WTC11 (cell line): Measurements from ENCODE around the gene DLGAP4. TPM values are rescaled to one million over a fixed set of nuclear protein-coding genes. Genes with fewer than 3 reads are reported as not detected.

Experiments
- ATAC-seq: fragments of 200-7000 bp; cut with Tn5 transposase; 2 replicates; pipeline ENCODE4 v1.10.0; 2021; ENCODE audit warnings: mild to moderate bottlenecking, moderate library complexity
- CTCF ChIA-PET: fragments of 300-600 bp; sonication (Branson Sonifier 250); formaldehyde crosslinking; loops from one replicate; lab custom pipeline; 2021; ENCODE audit warnings: antibody characterized with exemption; lab: Charles Lee
- POLR2A ChIA-PET: fragments of 350-600 bp; sonication (Branson Sonifier 250); formaldehyde crosslinking; loops from one replicate; lab custom pipeline; 2021; ENCODE audit warnings: antibody characterized with exemption; lab: Charles Lee
- DNase-seq: peaks from one replicate; pipeline ENCODE4 v3.0.0; 2021; ENCODE audit warnings: low spot score
- H3K27ac Mint-ChIP-seq: 2 replicates; pipeline ENCODE4 v1.8.0; 2021; ENCODE audit warnings: mixed read lengths
- H3K27me3 Mint-ChIP-seq: 2 replicates; pipeline ENCODE4 v1.8.0; 2021; ENCODE audit warnings: low read depth, mild to moderate bottlenecking, moderate library complexity, mixed read lengths
- H3K36me3 Mint-ChIP-seq: 2 replicates; pipeline ENCODE4 v1.8.0; 2021; ENCODE audit warnings: mixed read lengths
- H3K4me1 Mint-ChIP-seq: 2 replicates; pipeline ENCODE4 v1.8.0; 2022; ENCODE audit warnings: mixed read lengths
- H3K4me3 Mint-ChIP-seq: 2 replicates; pipeline ENCODE4 v1.8.0; 2021; ENCODE audit warnings: mild to moderate bottlenecking, moderate library complexity, mixed read lengths
- H3K9me3 Mint-ChIP-seq: 2 replicates; pipeline ENCODE4 v1.8.0; 2021; ENCODE audit warnings: mixed read lengths
- ATF1 ChIP-seq: sonication (generic); formaldehyde crosslinking; IDR thresholded peaks from 2 replicates; pipeline ENCODE4 v1.8.1; 2023; ENCODE audit warnings: mild to moderate bottlenecking, moderate library complexity, missing genetic modification reagents
- CREM ChIP-seq: sonication (generic); formaldehyde crosslinking; IDR thresholded peaks from 2 replicates; pipeline ENCODE4 v1.8.1; 2022; ENCODE audit warnings: mild to moderate bottlenecking, missing genetic modification reagents, moderate library complexity
- ELF4 ChIP-seq: sonication (generic); formaldehyde crosslinking; IDR thresholded peaks from 2 replicates; pipeline ENCODE4 v1.8.1; 2022; ENCODE audit warnings: low read depth, mild to moderate bottlenecking, moderate library complexity, missing genetic modification reagents
- FOXJ3 ChIP-seq: sonication (generic); formaldehyde crosslinking; IDR thresholded peaks from 2 replicates; pipeline ENCODE4 v1.9.0; 2021; ENCODE audit warnings: missing genetic modification reagents, mild to moderate bottlenecking, borderline replicate concordance
- GRHL2 ChIP-seq: fragments of 250-450 bp; sonication (Bioruptor Pico); IDR thresholded peaks from 2 replicates; pipeline ENCODE4 v1.8.0; 2022; ENCODE audit warnings: mild to moderate bottlenecking, moderate library complexity; ENCODE audit not compliant: insufficient replicate concordance, severe bottlenecking
- KAT7 ChIP-seq: sonication (generic); formaldehyde crosslinking; IDR thresholded peaks from 2 replicates; pipeline ENCODE4 v1.8.1; 2023; ENCODE audit warnings: missing genetic modification reagents, mild to moderate bottlenecking, borderline replicate concordance
- MYBL2 ChIP-seq: sonication (generic); formaldehyde crosslinking; IDR thresholded peaks from 2 replicates; pipeline ENCODE4 v1.8.1; 2023; ENCODE audit warnings: mild to moderate bottlenecking, moderate library complexity, missing genetic modification reagents
- OVOL2 ChIP-seq: fragments of 250-450 bp; sonication (Bioruptor Pico); IDR thresholded peaks from 2 replicates; pipeline ENCODE4 v1.9.0; 2021; ENCODE audit warnings: mild to moderate bottlenecking, borderline replicate concordance
- SOX15 ChIP-seq: fragments of 250-450 bp; sonication (Bioruptor Pico); IDR thresholded peaks from 2 replicates; pipeline ENCODE4 v1.9.0; 2021; ENCODE audit warnings: mild to moderate bottlenecking
- SP1 ChIP-seq: sonication (generic); formaldehyde crosslinking; conservative IDR thresholded peaks from 2 replicates; pipeline ENCODE4 v1.8.1; 2022; ENCODE audit warnings: missing genetic modification reagents
- ZNF423 ChIP-seq: fragments of 250-450 bp; sonication (Bioruptor Pico); IDR thresholded peaks from 2 replicates; pipeline ENCODE4 v2.1.2; 2022; ENCODE audit warnings: mild to moderate bottlenecking, moderate library complexity
- total RNA-seq: library from RNA; stranded (reverse); gene quantifications from 3 replicates; pipeline ENCODE4 v1.2.3, GENCODE V29; 2021
- TF ChIP-seq, protein P1 (sequence below): sonication (generic); formaldehyde crosslinking; conservative IDR thresholded peaks from 2 replicates; pipeline ENCODE4 v1.8.1; 2023; ENCODE audit warnings: mild to moderate bottlenecking, low read depth, missing genetic modification reagents, moderate library complexity
- TF ChIP-seq, protein P2 (sequence below): fragments of 250-450 bp; sonication (Bioruptor Pico); IDR thresholded peaks from 2 replicates; pipeline ENCODE4 v1.8.0; 2021; ENCODE audit warnings: mild to moderate bottlenecking
- TF ChIP-seq, protein P3 (sequence below): sonication (generic); formaldehyde crosslinking; IDR thresholded peaks from 2 replicates; pipeline ENCODE4 v1.8.1; 2023; ENCODE audit warnings: mild to moderate bottlenecking, missing genetic modification reagents, moderate library complexity
- TF ChIP-seq, protein P4 (sequence below): sonication (generic); formaldehyde crosslinking; IDR thresholded peaks from 2 replicates; pipeline ENCODE4 v1.8.0; 2022; ENCODE audit warnings: mild to moderate bottlenecking, missing genetic modification reagents
- TF ChIP-seq, protein P5 (sequence below): fragments of 250-450 bp; sonication (Bioruptor Pico); conservative IDR thresholded peaks from 2 replicates; pipeline ENCODE4 v1.9.0; 2021; ENCODE audit warnings: mild to moderate bottlenecking
- TF ChIP-seq, protein P6 (sequence below): sonication (generic); formaldehyde crosslinking; IDR thresholded peaks from 2 replicates; pipeline ENCODE4 v1.8.1; 2022; ENCODE audit warnings: missing genetic modification reagents, borderline replicate concordance
- TF ChIP-seq, protein P7 (sequence below): sonication (generic); formaldehyde crosslinking; IDR thresholded peaks from 2 replicates; pipeline ENCODE4 v1.8.1; 2022; ENCODE audit warnings: low read depth, missing genetic modification reagents, borderline replicate concordance

Gene DLGAP4
- total RNA-seq, 1 experiment from 2014 or later = 52.6 TPM

DNA sequence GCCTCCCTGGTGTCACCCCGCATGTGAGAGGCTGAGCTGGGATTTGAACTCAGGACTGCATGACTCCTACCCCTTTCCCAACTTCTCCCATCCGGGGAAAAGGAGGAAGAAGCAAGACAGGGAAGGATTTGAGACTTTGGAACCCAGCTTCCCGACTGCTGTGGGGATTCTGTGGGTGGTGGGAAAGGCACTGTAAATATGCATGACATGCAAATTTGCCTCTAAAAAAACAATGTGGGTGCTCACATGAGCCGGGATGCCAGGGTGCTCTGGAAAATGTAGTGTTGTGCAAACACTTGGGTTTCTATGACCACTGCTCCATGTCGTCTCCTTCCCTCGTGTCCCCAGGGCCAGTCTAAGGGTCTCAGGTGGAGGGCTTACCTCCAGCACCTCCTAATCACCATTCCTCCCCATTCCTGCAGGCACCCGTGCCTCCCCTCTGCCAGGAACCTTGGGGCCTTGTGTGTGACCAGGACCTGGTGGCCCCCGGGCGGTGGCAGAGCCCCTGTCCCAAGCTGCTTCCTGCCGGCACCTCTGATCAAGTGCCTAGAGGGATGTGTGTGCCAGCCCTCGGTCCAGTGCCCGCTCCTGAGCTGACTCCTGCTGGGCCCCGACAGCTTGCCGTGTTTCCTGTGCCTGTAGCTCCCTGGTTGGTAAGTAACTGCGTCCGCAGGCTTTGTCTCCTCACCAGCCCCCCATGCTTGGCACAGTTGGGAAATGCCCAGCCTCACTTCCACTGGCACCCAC, 60.7 kb downstream of the DLGAP4 start (continued):
- TF ChIP-seq, protein P1, sequence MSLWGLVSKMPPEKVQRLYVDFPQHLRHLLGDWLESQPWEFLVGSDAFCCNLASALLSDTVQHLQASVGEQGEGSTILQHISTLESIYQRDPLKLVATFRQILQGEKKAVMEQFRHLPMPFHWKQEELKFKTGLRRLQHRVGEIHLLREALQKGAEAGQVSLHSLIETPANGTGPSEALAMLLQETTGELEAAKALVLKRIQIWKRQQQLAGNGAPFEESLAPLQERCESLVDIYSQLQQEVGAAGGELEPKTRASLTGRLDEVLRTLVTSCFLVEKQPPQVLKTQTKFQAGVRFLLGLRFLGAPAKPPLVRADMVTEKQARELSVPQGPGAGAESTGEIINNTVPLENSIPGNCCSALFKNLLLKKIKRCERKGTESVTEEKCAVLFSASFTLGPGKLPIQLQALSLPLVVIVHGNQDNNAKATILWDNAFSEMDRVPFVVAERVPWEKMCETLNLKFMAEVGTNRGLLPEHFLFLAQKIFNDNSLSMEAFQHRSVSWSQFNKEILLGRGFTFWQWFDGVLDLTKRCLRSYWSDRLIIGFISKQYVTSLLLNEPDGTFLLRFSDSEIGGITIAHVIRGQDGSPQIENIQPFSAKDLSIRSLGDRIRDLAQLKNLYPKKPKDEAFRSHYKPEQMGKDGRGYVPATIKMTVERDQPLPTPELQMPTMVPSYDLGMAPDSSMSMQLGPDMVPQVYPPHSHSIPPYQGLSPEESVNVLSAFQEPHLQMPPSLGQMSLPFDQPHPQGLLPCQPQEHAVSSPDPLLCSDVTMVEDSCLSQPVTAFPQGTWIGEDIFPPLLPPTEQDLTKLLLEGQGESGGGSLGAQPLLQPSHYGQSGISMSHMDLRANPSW (CRISPR knock-in tag) = no peak
- TF ChIP-seq, protein P2, sequence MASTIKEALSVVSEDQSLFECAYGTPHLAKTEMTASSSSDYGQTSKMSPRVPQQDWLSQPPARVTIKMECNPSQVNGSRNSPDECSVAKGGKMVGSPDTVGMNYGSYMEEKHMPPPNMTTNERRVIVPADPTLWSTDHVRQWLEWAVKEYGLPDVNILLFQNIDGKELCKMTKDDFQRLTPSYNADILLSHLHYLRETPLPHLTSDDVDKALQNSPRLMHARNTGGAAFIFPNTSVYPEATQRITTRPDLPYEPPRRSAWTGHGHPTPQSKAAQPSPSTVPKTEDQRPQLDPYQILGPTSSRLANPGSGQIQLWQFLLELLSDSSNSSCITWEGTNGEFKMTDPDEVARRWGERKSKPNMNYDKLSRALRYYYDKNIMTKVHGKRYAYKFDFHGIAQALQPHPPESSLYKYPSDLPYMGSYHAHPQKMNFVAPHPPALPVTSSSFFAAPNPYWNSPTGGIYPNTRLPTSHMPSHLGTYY (CRISPR knock-in tag) = no peak
- TF ChIP-seq FOXJ3 = no peak
- no peak for TF ChIP-seq ATF1 (CRISPR knock-in tag)
- TF ChIP-seq, protein P3, sequence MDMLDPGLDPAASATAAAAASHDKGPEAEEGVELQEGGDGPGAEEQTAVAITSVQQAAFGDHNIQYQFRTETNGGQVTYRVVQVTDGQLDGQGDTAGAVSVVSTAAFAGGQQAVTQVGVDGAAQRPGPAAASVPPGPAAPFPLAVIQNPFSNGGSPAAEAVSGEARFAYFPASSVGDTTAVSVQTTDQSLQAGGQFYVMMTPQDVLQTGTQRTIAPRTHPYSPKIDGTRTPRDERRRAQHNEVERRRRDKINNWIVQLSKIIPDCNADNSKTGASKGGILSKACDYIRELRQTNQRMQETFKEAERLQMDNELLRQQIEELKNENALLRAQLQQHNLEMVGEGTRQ (CRISPR knock-in tag) = no peak
- no peak for TF ChIP-seq CREM (CRISPR knock-in tag)

DNA sequence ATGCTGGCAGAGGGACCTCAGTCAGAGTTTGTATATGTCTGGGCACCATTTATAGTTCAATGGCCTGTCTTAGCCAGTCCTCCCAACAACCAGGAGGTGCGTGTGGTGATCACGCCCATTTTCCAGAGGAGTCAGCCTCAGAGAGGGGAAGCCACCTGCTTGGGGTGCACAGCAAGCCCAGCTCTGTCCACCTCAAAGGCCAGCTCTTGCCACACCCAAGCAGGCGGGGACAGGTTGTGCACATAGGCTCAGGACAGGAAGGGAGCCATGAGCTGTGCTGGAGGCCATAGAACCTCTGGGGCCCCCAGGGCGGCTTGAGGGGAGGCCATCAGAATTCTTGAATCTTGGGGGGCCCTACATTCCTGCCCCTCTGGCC, 61.2 kb downstream of the DLGAP4 start:
- DNase-seq = no peak
- H3K36me3 Mint-ChIP-seq = no peaks in the 10 kb centered on the region
- peaks cover 14% of the 10 kb centered on the region for H3K4me1 Mint-ChIP-seq
- no peaks in the 10 kb centered on the region; the same call in 1 of the 2 replicates for H3K27me3 Mint-ChIP-seq
- POLR2A ChIA-PET = no interaction called here
- H3K9me3 Mint-ChIP-seq = no peaks in the 10 kb centered on the region
- no peak overlapping the region for H3K4me3 Mint-ChIP-seq
- no peak for TF ChIP-seq SOX15 (CRISPR knock-in tag)
- TF ChIP-seq, protein P4, sequence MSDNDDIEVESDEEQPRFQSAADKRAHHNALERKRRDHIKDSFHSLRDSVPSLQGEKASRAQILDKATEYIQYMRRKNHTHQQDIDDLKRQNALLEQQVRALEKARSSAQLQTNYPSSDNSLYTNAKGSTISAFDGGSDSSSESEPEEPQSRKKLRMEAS (CRISPR knock-in tag) = no peak
- no peak for TF ChIP-seq KAT7
- no peak for TF ChIP-seq SP1 (CRISPR knock-in tag)
- TF ChIP-seq, protein P1 (CRISPR knock-in tag) = no peak
- no peak for TF ChIP-seq ELF4 (CRISPR knock-in tag)
- TF ChIP-seq MYBL2 (CRISPR knock-in tag) = no peak
- TF ChIP-seq, protein P5, sequence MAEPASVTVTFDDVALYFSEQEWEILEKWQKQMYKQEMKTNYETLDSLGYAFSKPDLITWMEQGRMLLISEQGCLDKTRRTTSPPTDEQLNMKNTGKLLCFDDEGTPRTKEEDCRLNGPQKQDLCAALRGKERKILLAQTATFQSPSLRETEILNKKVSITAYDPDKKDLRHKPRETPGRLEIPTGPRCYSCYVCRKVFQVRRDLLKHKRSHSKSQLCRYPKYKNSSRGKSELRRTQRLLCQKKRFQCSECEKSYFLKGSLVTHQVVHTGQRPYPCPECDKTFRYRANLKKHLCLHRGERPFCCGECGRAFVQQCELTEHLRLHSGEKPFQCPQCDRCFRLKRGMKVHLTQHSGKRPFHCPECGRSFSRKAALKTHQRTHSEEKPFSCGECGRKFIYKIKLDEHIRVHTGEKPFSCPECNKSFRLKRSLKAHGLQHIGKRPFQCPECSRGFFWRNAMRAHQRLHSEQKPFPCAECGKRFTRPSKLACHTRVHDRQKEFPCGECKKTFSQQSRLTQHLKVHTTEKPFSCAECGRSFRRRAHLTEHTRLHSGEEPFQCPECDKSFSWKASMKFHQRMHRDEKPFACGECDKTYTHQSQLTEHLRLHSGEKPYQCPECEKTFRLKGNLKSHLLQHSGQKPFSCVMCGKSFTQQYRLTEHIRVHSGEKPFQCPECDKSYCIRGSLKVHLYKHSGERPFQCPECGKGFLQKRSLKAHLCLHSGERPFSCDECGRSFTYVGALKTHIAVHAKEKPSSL (CRISPR knock-in tag) = no peak
- TF ChIP-seq OVOL2 = no peak
- no peak for TF ChIP-seq ZNF423 (CRISPR knock-in tag)
- TF ChIP-seq, protein P6, sequence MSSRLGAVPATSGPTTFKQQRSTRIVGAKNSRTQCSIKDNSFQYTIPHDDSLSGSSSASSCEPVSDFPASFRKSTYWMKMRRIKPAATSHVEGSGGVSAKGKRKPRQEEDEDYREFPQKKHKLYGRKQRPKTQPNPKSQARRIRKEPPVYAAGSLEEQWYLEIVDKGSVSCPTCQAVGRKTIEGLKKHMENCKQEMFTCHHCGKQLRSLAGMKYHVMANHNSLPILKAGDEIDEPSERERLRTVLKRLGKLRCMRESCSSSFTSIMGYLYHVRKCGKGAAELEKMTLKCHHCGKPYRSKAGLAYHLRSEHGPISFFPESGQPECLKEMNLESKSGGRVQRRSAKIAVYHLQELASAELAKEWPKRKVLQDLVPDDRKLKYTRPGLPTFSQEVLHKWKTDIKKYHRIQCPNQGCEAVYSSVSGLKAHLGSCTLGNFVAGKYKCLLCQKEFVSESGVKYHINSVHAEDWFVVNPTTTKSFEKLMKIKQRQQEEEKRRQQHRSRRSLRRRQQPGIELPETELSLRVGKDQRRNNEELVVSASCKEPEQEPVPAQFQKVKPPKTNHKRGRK = no peak
- TF ChIP-seq, protein P7, sequence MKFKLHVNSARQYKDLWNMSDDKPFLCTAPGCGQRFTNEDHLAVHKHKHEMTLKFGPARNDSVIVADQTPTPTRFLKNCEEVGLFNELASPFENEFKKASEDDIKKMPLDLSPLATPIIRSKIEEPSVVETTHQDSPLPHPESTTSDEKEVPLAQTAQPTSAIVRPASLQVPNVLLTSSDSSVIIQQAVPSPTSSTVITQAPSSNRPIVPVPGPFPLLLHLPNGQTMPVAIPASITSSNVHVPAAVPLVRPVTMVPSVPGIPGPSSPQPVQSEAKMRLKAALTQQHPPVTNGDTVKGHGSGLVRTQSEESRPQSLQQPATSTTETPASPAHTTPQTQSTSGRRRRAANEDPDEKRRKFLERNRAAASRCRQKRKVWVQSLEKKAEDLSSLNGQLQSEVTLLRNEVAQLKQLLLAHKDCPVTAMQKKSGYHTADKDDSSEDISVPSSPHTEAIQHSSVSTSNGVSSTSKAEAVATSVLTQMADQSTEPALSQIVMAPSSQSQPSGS = no peak
- TF ChIP-seq GRHL2 (CRISPR knock-in tag) = no peak
- TF ChIP-seq, all 79 proteins: peak for 0
- H3K27ac Mint-ChIP-seq = no peak overlapping the region
- CTCF ChIA-PET = interaction anchor here (1.2 to 2.1 kb wide), 5 partner anchors 8 to 165 kb away, joined by 3 to 10 read pairs (median 4); no protein-coding TSS in a partner anchor
- no peak for ATAC-seq
